Subcutaneous abdominal adipose tissue (tissue), 5 donors: ENCODE results near the gene RSPO3.
A peak's percentile ranks its signal among the peaks of the same experiment; 100 is the strongest.

ENCODE experiments used
- H3K27ac ChIP-seq: one replicate; pipeline ENCODE4 v1.7.0; 2013; ENCODE audit warnings: low read depth, mild to moderate bottlenecking, inconsistent platforms, low read length, moderate library complexity
- H3K27me3 ChIP-seq, 5 donors: one replicate each; pipeline ENCODE4 v1.7.0; 2013; ENCODE audit warnings: low read length in 5 of 5, inconsistent platforms in 1 of 5; ENCODE audit not compliant: control insufficient read depth in 5 of 5, insufficient read depth in 4 of 5
- H3K36me3 ChIP-seq, 5 donors: one replicate each; pipeline ENCODE4 v1.7.0; 2013; ENCODE audit warnings: low read length in 5 of 5; ENCODE audit not compliant: control insufficient read depth in 5 of 5, insufficient read depth in 5 of 5
- H3K4me1 ChIP-seq, 5 donors: one replicate each; pipeline ENCODE4 v1.7.0; 2013; ENCODE audit warnings: low read length in 5 of 5, mild to moderate bottlenecking in 3 of 5, moderate library complexity in 1 of 5; ENCODE audit not compliant: control insufficient read depth in 5 of 5, insufficient read depth in 5 of 5
- H3K4me3 ChIP-seq, 5 donors: one replicate each; pipeline ENCODE4 v1.7.0; 2013; ENCODE audit warnings: low read length in 5 of 5, low read depth in 1 of 5
- H3K9ac ChIP-seq, 5 donors: one replicate each; pipeline ENCODE4 v1.7.0; 2013; ENCODE audit warnings: low read length in 5 of 5, mild to moderate bottlenecking in 4 of 5, moderate library complexity in 3 of 5
- H3K9me3 ChIP-seq, 5 donors: one replicate each; pipeline ENCODE4 v1.7.0; 2013; ENCODE audit warnings: low read length in 5 of 5; ENCODE audit not compliant: control insufficient read depth in 5 of 5
- donor health status: healthy.
- donor health status: healthy.
- donor health status: healthy.
- donor health status: healthy.
- donor health status: healthy.

RSPO3 gene

DNA sequence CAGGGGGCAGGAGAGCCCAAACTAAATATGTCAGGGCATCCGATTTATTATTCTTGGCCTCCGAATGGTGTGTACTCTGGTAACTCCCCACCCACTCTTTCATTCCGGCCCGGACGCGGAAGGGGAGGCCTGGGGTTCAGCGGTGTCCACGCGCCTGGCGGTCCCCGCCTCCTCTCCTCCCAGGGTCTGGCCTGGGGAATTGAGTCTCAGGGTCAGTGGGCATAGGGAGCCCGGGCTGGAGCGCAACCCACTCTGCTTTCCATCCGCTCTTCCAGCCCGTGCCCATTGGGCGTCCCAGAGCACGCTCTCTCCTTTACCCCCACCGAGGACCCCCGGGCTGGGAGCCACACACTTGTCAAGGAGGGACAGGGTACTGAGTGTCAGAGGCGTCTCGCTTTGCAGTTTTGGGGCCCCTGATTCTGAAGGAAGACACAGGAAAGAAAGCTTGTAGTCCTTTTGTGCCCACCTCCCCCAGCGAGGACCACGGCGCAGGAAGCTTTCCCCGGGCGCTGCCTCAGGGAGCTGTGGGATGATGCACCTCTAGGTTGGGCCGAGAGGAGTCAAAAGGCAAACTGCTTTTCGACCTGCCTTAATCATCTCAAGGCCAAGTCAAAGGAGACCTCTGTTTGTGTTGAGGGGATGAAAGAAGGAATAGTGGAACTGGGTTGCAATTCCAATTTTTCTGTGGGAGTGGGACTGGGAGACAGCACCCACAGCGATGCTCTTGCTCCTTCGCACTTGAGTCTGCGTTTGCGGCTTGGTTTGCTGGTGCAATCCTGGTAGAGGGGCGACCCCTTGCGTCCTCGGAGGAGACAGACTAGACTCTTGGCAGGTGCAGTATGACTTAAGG lies 2.5 kb downstream of the RSPO3 start:
- Histone ChIP-seq H3K9ac (peak overlapping the region in 3 of 5 donors; percentile 38 to 57 (median 56)), H3K36me3 (no peaks in the 10 kb centered on the region), H3K27me3 (peaks cover 6 to 23% (median 18%) of the 10 kb centered on the region in 5 donors), H3K9me3 (no peaks in the 10 kb centered on the region), H3K4me1 (peaks cover 2 to 44% (median 34%) of the 10 kb centered on the region in 5 donors), H3K4me3 (peak overlapping the region; percentile 36 to 87 (median 72)), H3K27ac (no peak overlapping the region)

DNA sequence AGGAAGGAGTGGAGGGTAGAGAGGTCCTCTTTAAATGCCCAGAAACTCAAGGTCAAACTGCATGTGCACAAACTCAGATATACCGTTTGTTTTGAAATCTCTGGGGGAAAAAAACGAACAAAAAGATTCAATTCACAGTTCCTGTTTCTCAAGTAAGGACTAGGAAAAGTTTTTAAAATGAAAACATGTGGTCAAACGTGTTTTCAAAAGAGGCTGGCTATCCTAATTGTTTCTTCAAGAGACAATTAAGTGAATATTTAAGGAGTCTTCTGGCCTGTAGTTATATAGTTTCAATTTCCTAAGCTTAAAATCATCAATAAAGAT lies 3.1 kb downstream of the RSPO3 start:
- Histone ChIP-seq H3K27ac (peak overlapping the region; percentile 5), H3K9ac (no peak overlapping the region), H3K4me3 (peak overlapping the region in 2 of 5 donors; percentile 36 to 77), H3K9me3 (no peaks in the 10 kb centered on the region), H3K36me3 (no peaks in the 10 kb centered on the region), H3K4me1 (peaks cover 2 to 44% (median 34%) of the 10 kb centered on the region in 5 donors), H3K27me3 (peaks cover 6 to 23% (median 18%) of the 10 kb centered on the region in 5 donors)

DNA sequence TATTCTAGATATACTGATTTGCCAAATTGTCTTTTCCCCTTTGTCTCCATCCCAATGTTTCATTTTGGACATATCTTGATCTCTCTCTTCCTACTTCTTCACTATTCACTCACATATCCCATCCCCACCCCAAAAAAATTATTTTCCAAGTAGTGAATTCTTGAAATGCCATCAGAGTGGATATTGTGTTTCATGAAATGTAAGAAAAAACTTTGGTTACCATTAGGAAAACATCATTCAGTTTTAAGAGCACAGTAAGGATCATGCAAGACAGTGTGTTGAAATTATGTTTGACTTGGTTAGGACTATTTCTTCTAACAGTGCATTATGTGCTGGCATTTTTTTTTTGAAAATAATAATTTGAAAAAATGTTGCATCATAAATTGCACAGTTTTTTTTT lies 5.7 kb downstream of the RSPO3 start:
- H3K27me3 ChIP-seq, result peaks cover 6 to 22% (median 18%) of the 10 kb centered on the region in 5 donors
- peaks cover 2 to 37% (median 23%) of the 10 kb centered on the region in 5 donors for H3K4me1 ChIP-seq
- H3K27ac ChIP-seq, result no peak overlapping the region
- no peaks in the 10 kb centered on the region for H3K9me3 ChIP-seq
- H3K4me3 ChIP-seq, result no peak overlapping the region
- H3K9ac ChIP-seq, result no peak overlapping the region
- H3K36me3 ChIP-seq, result no peaks in the 10 kb centered on the region

DNA sequence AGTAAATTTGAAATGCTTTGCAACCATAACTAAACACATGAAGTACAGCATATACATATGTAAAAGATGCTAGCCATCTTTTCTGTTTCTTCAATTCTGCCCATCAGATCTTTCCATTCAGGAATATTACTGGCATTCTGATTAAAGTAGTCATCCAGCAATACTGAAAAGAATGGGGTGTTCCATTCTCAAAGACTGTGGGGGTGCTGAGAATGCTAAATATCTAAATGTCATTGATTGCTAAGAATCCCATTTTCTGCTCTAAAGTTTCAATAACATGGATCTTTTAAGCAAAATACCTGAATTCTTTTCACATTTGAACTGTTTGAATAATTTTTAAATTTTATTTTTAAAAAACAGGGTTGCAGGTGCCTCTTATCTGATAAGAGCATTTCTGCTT lies 6.2 kb downstream of the RSPO3 start:
- Histone ChIP-seq H3K4me3 (no peak overlapping the region), H3K9me3 (no peaks in the 10 kb centered on the region), H3K27ac (no peak overlapping the region), H3K4me1 (peaks cover 2 to 37% (median 21%) of the 10 kb centered on the region in 5 donors), H3K27me3 (peaks cover 4 to 18% (median 15%) of the 10 kb centered on the region in 5 donors), H3K36me3 (no peaks in the 10 kb centered on the region), H3K9ac (no peak overlapping the region)

DNA sequence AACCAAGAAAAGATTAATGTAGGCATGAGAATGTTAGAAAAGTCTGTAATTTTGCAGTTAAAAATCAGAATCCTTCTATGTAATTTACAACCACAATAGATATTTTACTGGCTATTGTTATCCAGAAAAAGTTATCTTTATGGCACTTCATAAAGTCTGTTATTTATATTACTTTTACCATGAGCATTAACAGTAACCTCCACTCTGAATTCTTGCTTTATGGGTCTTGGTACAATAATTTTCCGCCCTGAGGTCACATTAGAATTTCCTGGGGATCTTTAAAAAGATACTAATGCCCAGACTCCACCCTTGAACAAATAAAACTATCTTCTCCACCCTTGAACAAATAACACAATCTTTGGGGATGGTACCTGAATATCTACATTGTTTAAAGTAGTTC lies 9.6 kb downstream of the RSPO3 start:
- no peak overlapping the region for H3K4me3 ChIP-seq
- no peak overlapping the region for H3K9ac ChIP-seq
- H3K4me1 ChIP-seq, result peaks cover 0 to 38% (median 17%) of the 10 kb centered on the region in 5 donors

DNA sequence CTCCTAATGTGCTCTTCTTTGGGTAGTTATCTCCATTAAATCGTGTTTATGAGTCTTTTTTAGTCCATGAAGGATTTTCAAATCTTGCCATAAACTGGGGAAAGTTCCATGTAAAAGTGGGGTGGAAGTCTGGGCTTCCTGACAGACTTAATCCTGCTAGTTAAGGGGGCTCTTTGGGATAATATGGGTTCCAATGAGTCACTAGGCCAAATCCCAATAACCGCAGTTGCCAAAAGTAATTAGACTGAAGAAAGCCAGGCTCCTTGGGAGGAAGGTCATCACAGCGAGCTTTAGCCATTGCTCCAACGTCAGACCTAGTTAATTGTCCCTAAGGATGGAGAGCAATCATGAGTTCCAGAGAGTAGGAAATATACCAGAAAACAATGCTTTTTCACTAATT lies 10.8 kb downstream of the RSPO3 start:
- H3K27me3 ChIP-seq, result no peaks in the 10 kb centered on the region
- no peak overlapping the region for H3K27ac ChIP-seq
- H3K4me1 ChIP-seq, result peaks cover 0 to 38% (median 17%) of the 10 kb centered on the region in 5 donors
- H3K9me3 ChIP-seq, result no peaks in the 10 kb centered on the region
- no peak overlapping the region for H3K9ac ChIP-seq
- H3K36me3 ChIP-seq, result no peaks in the 10 kb centered on the region
- H3K4me3 ChIP-seq, result no peak overlapping the region

More for the DNA sequence above, 9.6 kb downstream of the RSPO3 start:
- no peaks in the 10 kb centered on the region for H3K9me3 ChIP-seq
- no peaks in the 10 kb centered on the region for H3K27me3 ChIP-seq
- H3K36me3 ChIP-seq, result no peaks in the 10 kb centered on the region
- no peak overlapping the region for H3K27ac ChIP-seq

DNA sequence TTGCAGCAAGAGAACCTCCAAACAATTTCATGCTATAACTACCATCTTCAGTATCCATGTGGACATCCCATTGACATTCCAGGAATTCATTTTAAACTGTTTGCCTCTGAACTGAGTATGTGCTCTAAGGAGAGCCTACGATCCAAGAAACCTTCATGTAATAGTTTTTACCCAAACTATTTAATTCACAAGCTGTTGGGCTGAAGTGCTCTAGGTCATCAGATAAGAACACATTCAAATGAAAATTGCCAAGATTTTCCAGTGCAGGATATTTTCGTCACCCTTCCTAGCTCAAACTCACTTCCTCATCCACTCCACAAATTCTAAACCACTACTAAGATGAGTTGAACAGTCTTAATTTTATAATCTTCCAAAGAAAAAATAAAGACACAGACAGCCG lies 12.8 kb downstream of the RSPO3 start:
- Histone ChIP-seq H3K27me3 (no peaks in the 10 kb centered on the region), H3K4me1 (peaks cover 0 to 33% (median 17%) of the 10 kb centered on the region in 5 donors), H3K9ac (no peak overlapping the region), H3K4me3 (no peak overlapping the region), H3K36me3 (no peaks in the 10 kb centered on the region), H3K9me3 (no peaks in the 10 kb centered on the region), H3K27ac (peak overlapping the region; percentile 23)

DNA sequence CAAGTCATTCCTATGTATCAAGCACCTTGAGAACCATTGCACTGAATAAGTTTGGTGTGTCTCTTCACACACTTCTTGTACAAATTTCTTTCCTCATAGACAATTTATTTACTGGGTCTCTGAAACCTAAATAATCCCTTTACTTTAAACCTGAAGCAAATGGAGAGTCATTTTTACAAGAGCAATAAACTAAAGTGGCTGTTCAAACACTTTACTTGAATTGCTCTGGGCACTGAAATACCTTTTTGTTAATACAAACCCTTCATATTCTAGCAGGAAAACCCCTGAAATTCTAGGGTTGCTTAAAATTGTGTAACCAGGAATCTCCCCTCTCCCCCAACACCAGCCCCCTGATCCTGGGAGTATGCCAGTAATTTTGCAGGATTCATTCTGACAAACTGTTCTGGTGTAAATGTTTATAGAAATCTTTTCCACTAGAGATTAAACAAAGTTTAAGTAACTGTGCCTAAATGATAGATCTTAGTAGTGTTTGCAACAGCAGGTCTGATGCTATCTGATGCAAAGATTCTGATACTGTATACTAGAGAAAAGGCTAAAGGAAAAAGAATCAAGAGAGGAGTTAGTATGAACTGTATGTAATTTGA lies 13.4 kb downstream of the RSPO3 start:
- H3K36me3 ChIP-seq, result no peaks in the 10 kb centered on the region
- no peak overlapping the region for H3K9ac ChIP-seq
- H3K9me3 ChIP-seq, result no peaks in the 10 kb centered on the region
- H3K4me3 ChIP-seq, result no peak overlapping the region
- H3K27me3 ChIP-seq, result no peaks in the 10 kb centered on the region
- H3K4me1 ChIP-seq, result peaks cover 0 to 33% (median 17%) of the 10 kb centered on the region in 5 donors
- peak overlapping the region; percentile 23 for H3K27ac ChIP-seq

DNA sequence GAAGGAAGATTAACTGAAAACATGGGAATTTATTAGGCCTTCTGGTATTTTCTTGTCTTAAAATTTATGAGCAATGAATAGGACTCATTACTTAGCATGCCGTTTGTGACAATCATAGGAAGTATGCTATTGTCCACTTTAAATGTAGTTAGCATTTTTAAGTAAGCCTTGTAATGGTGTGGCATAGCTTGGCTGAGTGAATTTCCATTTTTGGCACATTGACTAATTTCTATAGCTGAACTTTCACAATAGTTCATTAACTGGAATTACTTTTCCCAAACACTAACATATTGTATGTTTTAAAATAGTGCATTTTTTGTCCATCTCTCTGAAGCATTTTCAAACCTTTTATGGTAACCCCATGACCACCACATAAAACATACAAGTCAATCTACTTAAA lies 15.7 kb downstream of the RSPO3 start:
- H3K9ac ChIP-seq, result no peak overlapping the region
- no peak overlapping the region for H3K4me3 ChIP-seq
- no peaks in the 10 kb centered on the region for H3K36me3 ChIP-seq
- no peaks in the 10 kb centered on the region for H3K9me3 ChIP-seq
- H3K4me1 ChIP-seq, result peaks cover 0 to 32% (median 17%) of the 10 kb centered on the region in 5 donors
- no peak overlapping the region for H3K27ac ChIP-seq
- no peaks in the 10 kb centered on the region for H3K27me3 ChIP-seq

DNA sequence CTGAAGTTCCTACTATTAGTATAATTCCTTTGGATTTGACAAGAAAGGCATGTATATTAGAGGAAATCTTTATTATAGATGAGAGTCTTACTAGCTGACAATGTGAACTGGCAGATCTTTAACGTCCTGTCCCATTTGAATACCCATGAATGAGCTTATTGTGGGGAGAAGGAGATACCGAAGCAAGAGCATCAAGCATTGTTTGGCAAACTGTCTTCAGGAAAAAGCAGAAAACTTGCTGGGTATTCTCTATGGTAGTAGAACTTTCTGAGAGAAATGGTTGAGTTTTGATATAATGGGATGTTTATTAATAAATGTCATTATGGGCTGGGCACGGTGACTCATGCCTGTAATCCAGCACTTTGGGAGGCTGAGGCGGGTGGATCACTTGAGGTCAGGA lies 18.3 kb downstream of the RSPO3 start:
- Histone ChIP-seq H3K9me3 (no peaks in the 10 kb centered on the region), H3K27ac (no peak overlapping the region), H3K36me3 (no peaks in the 10 kb centered on the region), H3K4me3 (no peak overlapping the region), H3K4me1 (peaks cover 0 to 15% (median 7%) of the 10 kb centered on the region in 5 donors), H3K9ac (no peak overlapping the region), H3K27me3 (no peaks in the 10 kb centered on the region)
